GM21786 (cell line): ENCODE results near the gene FARP2.
"Not testable (repeated sequence)": the region's sequence is repeated elsewhere in the genome, so short reads cannot be mapped to it uniquely, and the experiment has no call there.

Experiments
- ATAC-seq: cut with Tn5 transposase; IDR thresholded peaks from one replicate; pipeline ENCODE4 v1.9.1; 2021; ENCODE audit not compliant: unreplicated experiment

The FARP2 gene

DNA sequence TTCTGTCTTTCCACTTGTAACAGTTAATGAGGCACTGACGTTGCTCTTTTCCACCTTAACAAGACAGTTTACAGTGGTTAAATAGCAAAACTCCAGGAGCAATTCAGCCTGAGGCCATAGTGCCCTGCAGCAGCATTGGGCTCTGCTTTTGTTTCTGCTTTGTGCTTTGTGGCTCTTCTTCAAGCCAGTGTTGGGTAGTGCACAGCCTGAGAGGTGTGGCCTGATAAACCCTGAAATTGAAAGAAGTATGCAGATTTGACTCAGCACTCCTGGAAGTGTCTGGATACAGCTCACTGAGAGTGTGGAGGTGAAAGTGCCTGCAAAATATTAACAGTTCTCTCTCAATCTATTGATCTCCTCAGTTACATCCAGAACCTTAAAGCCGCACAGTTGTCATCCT, 89.3 kb downstream of the FARP2 start:
- ATAC-seq, result no peak

DNA sequence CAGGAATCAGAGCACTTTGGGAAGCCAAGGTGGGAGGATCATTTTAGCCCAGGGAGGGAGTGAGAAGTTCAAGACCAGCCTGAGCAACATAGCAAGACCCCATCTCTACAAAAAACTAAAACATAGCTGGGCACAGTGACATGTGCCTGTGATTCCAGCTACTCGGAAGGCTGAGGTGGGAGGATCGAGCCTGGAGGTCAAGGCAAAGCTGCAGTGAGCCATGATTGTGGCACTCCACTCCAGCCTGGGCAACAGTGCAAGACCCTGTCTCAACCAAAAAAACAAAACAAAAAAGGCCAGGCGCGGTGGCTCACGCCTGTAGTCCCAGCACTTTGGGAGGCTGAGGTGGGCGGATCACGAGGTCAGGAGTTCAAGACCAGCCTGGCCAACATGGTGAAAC, 94.0 kb downstream of the FARP2 start:
- not testable (repeated sequence) for ATAC-seq

DNA sequence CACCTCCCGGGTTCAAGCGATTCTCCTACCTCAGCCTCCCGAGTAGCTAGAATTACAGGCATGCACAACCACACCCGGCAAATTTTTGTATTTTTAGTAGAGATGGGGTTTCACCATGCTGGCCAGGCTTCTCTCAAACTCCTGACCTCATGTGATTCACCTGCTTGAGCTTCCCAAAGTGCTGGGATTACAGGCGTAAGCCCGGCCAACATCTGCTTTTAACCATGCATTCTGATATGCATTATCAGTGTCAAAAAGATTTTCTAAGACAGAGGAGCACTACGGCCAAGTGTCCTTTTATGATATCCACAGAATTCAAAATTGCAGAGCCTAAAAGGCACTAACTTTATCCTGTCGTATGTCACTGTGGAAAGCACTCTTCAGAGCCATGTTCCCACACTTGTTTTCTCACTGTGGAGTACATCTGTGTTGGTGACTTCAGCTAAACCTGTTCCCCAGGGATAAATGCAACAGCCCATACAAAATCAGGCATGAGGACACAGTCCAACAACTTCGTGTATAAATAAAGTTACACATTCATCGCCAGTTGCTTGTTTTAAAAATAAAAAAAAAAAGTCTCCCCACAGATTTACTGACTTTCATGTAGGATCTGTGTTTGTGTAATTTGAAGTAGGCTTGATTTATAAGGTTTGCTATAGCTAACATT, 95.9 kb downstream of the FARP2 start:
- no peak for ATAC-seq

DNA sequence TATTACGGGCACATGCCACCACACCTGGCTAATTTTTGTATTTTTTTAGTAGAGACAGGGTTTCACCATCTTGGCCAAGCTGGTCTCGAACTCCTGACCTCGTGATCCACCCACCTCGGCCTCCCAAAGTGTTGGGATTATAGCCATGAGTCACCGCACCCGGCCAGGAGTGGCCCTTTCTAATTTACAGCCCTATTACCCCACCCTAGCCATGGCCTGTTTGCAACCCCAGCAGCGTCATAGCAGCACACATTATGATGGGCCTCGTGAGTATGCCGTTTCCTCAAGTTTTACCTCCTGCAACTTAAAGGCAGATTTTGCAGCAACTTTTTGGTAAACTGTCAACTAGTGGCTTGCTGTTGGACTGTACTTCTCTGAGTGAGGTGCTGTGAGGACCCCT, 97.8 kb downstream of the FARP2 start:
- not testable (repeated sequence) for ATAC-seq

DNA sequence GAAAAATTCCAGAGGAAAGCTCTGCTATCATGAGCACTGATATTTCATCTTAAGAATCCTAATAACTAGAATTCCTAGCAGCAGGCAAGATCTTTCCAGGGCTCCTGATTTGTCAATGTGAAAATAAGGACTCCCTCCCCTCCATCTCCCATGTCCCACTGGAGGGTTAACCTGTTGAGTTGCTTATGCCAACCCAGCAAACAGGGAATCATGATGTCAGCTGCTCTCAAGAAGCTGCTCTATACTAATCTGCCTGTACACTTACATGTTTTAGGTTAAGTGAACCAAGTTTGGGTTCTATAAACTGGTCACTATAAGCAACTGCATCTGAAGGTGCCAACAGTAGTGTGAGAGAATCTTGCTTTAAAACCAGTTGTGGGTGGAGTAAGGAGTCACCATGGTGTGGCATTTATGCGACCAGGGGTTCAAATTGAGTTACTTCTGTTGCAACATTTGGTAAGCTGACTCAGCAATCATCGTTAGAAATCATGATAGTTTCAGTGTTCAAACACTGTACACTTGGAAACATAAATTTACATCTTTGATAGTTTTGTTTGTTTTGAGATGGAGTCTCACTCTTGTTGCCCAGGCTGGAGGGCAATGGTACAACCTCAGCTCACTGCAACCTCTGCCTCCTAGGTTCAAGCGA, 98.9 kb downstream of the FARP2 start:
- no peak for ATAC-seq

DNA sequence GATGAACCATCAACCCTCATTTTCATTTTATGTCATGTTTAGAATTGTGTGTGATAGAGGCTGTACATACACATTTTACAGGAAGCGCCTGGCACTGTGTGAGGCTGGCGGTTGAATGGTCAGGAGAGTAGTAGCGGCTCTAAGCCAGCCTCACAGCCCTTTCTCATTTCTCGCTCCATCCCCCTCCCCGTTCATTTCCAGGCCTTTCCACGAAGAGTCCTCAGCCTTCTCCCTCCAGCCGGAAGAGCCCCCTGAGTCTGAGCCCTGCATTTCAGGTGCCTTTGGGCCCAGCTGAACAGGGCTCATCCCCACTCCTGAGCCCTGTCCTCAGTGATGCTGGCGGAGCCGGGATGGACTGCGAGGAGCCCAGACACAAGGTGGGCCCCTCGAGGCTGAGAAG, 100.5 kb downstream of the FARP2 start:
- ATAC-seq, result no peak

DNA sequence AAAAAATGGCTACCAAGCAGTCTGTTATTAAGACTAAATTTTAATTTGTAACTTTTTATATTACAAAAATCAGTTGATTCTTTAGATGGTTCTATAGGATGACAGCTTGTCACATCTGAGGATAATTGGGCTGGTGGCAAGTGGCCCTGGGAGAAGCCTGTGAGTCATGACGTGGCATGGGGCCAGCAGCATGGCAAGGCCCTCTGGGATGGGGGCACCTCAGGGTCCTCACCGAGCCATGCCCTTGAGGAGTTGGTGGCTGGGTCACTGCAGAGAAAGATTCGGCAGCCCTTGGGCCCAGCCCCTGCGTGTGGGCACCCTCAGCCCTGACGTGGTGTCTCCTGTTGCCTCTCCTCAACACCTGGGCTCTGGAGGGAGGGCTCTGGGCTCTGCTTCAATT, 102.6 kb downstream of the FARP2 start:
- ATAC-seq, result no peak

DNA sequence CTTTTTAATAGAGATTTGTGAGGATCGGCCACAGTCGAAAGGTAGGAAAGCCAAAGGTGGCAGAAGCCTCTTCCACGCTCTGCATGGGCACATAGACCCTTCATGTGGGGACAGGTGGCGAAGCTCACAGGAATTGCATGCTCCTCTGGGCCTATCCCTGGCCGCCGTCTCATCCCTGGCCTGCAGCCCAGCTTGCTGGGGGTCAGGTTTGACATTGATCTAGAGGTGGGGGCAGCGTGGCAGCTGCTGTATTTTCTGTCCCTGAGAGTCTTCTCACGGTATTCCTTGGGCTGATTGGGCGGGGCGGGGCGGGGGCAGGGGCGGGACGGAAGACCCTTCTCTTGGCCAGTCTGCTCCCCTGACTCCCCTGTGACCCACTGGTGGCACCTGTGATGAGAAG, 103.4 kb downstream of the FARP2 start:
- no peak for ATAC-seq

DNA sequence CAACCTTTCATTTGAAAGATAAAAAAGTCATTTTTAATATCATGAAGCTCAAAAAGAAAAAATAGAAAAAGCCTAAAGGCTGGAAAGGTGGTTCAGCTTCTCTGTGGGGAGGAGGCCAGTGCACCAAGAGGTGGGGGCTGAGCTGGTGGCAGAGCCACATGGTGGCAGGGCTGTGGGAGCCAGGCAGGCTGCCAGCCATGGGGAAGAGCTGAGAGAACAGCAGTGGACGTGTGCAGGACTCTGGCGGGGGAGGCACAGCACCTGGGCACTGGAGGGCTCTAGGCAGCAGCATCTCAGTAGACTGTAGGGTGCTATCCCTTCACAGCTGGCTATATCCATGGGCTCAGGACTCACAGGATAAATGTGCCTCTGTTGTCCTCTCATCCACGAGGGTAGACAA, 104.5 kb downstream of the FARP2 start:
- ATAC-seq, result no peak

DNA sequence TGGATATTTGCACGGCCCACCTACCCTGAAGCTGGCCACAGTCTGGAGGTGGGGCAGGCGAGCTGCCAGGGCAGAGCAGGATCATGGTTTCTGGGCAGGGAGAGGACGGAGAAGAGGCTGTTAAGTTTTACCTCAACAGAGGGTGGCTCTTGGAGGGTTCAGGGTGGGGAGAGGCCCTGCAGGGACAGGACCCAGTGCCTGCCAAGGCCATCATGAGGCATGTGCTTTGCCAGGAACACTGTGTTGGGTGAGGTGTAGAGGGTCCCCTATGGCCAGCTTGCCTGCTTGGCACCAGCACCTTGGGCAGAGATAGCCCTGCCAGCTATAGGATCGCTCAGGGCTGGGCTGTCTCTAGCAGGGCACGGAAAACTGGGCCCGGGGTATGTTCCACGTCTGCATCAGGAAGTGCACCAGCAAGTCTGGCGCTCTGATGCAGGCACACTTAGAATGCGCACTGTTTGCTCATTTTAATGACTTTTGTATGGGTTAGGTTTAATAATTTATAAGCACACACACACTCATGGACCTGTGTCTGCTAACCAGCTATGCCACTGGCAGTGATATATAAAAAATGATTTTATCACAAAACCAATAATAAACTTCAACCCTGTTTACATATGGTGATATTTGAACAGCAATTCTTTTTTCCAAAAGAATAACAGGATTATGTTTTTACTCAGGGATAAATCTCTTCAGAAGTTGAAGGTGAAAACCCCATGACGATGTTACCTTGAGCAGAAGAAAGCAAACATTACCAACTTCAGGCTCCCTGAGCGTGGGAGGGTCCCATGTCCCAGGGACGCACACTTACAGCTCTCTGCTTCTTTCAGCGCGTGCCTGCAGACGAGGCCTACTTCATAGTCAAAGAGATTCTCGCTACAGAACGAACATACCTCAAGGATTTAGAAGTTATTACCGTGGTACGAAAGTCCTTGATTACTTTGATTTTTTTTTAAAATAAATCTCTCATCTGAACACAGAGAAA, 105.9 kb downstream of the FARP2 start:
- ATAC-seq, result no peak

DNA sequence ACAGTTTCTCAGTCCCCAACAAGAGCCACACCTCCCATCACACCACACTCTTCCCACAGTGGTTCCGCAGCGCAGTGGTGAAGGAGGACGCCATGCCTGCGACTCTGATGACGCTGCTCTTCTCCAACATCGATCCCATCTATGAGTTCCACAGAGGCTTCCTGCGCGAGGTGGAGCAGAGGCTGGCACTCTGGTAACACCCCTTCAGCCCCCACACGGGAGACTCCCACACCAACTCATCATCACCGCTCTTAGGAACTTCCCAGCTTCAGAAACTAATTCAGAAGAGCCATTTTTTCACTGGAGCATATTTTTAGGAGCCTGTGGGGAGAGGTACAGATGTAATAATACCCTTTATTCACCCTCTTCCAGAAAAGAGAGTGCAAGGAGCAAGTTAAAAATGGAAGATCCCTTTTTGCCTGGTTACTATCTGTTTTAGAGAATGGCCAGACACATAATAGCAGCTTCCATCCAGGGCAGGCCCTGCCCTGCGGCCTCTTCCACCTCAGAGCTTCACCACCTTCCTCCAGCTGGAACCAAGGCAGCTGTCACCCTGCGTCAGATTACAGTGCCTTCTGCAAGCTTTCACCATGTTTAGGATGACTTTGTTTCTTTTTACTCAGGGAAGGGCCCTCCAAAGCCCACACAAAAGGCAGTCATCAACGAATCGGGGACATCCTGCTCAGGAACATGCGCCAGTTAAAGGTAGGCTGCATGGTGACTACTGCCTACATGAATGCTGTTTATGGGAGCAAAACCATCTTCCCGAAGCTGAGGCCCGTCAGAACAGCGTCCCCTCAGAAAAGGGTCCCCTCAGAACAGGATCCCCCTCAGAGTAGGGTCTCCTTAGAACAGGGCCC, 107.4 kb downstream of the FARP2 start:
- ATAC-seq, result no peak

DNA sequence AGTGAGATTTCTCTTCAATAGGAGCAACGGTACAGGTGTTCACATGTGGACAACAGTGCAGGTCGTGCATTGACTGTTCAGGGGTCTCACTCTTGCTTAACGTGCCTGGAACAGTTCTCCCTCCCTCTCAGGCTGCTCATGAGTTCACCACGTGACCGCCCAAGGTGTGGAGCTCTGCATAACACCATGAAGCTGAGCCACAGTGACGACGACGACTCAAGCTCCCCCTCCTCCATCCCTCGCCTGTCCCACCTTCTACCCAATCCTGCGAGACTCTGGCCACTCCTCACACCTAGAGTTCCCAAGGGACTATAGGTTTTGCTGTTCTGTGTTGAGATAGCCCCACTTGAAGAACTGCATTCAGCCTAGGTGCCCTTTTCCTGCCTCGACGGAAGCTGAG, 109.5 kb downstream of the FARP2 start:
- no peak for ATAC-seq

DNA sequence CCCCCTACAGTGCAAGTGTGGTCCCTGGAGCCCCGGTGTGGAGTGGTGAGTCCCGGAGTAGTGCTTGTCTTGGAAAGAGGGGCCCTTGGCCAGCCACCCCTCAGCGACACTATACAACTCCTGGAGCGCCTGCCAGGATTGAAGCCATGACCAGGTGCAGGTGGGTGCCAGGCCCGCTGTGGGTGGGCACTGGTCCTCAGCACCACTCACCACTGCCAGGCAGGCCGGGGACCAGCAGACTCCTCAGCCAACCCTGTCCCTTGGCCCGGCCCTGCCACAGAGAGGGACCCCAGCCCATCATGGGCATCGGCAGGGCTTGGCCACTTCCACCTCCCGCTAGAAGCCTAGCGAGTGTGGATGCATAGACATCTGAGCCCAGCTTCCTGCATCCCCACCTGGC, 110.1 kb downstream of the FARP2 start:
- ATAC-seq, result no peak

DNA sequence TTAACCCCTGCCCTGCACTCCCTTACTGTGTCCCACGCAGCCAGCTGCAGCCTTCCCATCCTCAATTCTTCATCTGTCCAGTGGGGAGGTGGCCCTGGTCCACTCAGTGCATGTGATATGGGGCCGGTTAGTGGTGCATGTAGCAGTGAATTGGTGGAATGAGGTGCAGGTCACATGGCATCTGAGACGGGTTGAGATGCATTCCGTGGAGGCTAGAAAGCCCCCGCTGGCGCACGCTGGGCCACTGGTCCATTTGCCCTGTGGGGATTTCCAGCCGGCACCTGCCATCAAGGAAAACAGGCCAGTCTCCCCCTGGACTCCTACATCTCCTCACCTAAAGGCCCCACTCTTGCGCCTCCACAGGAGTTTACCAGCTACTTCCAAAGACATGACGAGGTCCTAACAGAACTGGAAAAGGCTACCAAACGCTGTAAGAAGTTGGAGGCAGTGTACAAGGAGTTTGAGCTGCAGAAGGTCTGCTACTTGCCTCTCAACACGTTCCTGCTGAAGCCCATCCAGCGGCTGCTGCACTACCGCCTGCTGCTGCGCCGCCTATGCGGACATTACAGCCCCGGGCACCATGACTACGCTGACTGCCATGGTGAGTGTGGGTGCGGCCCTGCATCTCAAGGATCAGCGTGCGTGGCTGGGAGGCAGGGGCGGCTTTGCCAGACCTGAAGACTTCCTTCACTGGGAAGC, 111.8 kb downstream of the FARP2 start:
- ATAC-seq, result no peak

DNA sequence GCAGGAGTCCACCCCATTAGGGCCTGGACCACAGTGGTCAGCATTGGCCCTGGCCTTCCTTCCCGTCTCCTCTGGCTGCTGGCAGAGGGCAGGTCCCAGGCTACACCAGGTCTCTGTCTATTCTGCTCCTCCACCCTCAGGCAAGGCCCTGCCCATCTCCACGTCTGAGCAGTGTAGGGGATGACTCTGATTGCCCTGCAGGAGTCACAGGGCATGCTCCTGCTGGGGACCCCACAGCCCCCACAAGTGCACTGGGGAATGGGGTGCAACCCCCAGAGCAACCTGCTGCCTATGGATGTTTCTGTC, 112.3 kb downstream of the FARP2 start:
- no peak for ATAC-seq

DNA sequence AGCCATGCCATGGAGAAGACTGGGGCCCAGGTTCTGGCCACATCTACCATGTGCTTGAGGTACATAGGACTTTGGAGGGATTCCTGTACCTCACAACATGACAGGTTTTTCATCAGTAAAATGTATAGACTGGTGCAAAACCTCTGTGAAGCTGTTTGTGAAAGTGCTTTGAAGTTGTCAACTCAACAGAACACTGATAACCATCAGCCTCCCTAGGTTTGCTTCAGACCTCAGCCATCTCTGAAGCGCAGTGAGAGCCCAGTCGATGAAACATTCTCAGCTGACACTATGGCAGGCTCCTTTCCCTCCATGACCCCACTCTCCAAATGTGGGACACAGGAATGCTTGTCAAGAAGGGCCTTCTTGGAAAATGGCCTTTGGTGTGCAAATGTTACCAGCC, 113.7 kb downstream of the FARP2 start:
- ATAC-seq, result no peak

DNA sequence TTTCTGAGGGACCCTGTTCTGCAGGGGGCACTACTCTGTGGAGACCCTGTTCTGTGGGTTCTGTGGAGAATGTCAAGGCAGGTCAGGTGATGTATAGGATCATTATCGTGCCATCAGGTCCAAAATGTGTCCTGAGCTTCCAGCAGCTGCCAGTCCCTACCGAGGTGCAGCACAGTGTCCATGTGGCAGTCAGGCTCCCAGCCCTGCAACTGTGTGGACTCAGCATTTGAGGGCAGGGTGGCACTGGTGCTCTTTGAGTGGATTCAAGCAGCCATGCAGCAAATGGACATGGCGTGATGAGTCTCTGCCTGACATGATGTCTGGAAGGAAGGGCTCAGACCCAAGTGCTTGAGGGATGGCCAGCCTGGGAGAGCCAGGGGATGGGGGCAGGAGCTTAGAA, 117.3 kb downstream of the FARP2 start:
- ATAC-seq, result no peak

DNA sequence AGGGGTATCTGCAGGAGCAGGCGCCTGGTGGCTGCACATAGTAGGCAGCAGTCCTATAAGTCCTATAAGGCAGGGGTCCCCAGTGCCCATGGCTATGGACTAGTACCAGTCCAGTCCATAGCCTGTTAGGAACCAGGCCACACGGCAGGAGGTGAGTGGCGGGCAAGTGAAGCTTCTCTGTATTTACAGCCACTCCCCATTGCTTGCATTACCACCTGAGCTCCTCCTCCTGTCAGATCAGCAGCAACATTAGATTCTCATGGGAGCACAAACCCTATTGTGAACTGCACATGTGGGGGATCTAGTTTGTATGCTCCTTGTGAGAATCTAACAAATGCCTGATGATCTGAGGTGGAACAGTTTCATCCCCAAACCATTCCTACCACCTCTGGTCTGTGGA, 119.2 kb downstream of the FARP2 start:
- no peak for ATAC-seq

DNA sequence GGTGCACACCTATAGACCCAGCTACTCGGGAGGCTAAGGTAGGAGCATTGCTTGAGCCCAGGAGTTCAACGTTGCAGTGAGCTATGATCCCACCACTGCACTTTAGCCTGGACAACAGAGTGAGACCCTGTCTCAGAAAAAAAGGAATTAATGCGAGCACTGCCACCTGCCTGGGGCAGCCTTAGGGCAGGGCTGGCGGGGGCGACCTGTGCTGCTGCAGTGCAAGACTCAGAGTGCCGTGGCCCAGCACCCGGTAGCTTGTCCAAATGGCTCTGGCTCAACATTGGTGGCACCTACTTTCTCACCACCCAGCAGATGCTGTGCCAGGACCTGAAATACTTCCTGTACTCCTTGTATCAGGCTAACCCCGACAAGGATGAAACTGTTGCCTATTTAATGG, 122.1 kb downstream of the FARP2 start:
- ATAC-seq, result no peak

DNA sequence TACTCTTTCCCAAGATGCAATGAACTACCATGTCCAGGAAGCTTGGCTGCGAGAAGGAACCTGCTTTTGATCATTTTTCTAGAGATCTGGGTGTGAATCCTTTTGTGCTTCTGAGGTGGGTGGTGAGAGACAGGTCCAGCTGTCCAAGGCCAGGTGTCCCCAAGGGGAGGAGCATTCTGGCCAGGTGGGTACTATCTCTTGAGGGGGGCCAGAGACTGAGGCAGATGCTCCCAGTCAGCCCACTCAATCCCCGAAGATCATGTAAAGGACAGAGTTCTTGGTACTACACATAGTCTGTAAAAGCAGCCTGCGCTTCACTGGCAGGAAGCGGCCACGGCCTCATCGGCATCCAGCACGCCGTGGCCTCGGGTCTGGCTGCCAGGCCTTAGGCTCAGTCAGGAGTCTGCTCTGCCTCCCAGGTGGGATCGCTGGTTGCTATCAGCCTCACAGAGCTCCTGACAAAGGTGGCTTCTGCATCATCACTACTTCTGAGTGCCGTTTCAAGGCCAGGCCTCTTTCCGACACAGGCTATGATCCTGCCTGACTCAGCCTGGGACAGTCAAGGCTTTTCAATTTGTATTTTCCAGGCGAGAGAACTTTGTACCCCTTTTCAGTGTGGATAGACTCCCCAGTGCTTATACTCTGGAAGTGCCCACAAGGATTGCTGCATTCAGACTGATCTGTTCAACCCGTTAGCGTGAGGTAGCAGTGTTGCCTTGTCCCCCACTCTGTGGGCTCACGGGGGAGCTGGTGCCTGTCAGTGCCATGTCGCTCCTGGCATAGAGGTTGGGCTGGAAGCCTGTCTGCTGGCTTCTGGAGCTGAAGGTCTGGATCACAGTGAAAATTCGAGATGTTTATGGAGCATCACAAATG, 123.2 kb downstream of the FARP2 start:
- no peak for ATAC-seq
